ENCODE data around the gene OR4D1.

Gene OR4D1

DNA sequence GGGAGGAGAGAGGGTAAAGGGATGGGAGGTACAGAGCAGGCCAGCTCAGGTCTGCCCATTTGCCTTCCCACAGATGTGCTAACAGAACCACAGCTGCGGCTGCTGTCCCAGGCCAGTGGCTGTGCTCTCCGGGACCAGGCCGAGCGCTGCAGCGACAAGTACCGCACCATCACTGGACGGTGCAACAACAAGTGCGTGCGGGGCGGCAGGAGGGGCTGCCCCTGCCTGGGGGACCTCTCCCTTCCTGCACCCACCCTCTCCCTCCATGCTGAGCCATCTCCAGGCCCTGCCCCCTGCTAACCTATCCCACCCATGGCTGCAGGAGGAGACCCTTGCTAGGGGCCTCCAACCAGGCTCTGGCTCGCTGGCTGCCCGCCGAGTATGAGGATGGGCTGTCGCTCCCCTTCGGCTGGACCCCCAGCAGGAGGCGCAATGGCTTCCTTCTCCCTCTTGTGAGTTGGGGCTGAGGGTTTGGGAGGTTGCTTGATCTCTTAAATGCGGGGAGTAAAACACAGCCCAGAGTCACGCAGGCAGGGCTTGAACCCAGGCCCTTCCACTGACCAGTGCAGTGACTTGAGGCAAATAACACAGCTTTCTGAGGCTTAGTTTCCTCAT lies 45.6 kb downstream of the OR4D1 start:
- DNase-seq (ENCODE audit: low spot score), result no peak

DNA sequence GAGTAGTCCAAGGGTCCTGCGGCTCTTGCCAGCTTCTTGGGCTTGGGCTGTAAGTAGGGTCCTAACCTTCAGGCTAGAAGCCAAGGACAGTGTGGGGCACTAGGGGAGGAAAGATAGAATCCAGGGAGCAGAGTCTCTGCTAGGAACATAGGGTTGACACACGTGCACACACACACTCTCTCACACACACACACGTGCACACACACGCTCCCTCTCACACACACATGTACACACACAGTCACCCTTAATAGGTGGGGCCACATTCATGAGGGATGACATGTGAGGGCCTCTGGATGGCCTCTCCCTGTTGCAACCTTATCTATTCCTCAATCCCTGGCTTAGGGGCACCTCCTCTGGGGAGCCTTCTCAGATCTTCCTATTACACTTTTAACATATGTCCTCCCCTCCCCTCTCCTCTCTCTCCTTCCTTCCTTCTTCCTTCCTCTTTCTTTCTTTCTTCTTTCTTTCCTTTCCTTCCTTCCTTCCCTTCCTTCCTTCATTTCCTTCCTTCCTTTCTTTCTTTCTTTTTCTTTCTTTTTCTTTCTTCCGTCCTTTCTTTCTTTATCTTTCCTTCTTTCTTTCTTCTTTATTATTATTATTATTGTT lies 47.4 kb downstream of the OR4D1 start:
- no peak for DNase-seq (ENCODE audit: low spot score)

DNA sequence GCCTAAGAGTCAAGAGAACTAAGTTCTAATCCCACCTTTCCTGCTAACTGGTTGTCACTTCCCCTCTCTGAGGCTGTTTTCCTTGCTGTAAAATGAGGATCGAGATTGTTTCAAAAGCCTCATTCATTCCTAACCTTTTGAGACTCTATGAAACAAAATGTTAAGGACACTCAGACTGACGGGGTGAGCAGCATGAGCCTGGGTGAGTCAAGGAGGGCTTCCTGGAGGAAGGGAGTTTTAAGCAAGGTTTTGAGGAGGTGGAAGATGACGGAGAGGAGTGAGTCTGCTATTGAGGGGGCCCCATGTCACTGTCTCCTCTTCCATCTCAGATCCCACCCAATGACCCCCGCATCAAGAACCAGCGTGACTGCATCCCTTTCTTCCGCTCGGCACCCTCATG lies 48.4 kb downstream of the OR4D1 start:
- DNase-seq (ENCODE audit: low spot score), result no peak

DNA sequence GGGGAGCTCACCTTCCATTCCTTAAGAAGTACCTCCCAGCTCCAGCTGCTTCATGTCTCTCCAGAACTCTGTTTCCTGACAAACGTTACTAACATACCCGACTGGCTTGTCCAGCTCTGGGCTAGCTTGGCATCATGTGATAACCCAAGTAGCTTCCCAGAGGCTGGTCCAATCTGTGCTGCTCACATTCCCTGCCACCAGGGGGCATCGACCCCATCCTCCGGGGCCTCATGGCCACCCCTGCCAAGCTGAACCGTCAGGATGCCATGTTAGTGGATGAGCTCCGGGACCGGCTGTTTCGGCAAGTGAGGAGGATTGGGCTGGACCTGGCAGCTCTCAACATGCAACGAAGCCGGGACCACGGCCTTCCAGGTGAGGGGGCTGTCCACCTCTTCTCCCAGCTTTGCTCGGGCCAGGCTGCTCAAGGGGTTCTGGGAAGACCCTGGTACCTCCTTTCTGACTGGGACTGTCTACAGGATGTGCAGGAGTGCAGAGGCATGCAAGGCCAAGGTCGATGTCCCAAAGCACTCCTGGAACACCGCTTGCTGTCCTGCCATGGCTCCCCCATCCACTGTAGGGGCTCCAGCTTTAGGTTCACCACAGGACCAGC lies 51.9 kb downstream of the OR4D1 start:
- DNase-seq (ENCODE audit: low spot score), result peak; percentile 56

DNA sequence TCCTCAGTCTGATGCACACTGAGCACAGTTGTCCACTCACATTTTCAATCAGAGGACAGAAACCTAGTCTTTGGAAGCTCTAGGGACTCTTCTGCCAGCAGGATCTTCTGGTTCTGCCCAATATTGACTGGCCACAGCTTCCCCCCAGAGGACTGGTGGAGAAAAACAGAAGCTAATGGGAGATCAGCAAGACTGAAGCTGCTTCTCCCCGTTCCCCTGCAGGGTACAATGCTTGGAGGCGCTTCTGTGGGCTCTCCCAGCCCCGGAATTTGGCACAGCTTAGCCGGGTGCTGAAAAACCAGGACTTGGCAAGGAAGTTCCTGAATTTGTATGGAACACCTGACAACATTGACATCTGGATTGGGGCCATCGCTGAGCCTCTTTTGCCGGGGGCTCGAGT lies 54.7 kb downstream of the OR4D1 start:
- no peak for DNase-seq (ENCODE audit: low spot score)

DNA sequence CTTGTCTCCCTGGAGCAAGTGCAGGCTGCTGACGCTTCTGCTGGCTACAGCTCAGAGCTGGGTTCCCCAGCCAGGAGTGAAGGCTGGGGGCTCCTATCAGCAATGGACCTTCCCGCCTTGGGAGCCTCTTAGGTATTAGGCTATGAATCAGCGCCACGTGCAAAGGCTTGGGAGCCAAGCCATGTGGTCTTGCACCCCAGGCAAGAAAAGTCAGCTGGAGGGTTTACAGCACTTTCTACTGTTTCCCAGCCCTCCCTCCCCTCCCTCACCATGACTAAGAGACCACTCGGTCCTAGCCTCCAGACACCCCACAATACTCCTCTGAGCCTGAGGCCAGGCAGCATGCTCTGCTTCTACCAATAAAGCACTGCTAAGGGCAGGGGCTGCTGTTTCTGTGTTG lies 56.6 kb downstream of the OR4D1 start:
- no peak for DNase-seq (ENCODE audit: low spot score)

DNA sequence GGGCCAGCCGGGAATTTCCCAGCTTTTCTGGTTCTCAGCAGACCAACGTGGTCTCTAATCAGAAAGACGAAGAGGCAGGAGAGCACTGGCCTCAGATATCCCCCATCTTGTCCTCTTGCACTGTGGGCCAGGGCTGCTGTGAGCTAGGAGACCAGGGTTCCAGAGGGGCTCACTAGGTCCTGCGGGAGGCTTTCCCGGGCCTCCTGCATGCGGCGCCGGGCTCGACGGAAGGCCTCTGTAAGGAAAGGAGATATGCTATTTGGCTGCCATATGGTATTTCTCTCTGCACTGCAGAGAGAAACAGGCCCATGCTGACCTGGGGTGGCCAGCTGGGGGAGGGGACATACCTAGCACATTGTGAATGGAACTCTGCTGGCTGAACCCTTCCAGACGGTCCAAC lies 57.8 kb downstream of the OR4D1 start:
- DNase-seq (ENCODE audit: low spot score), result no peak

DNA sequence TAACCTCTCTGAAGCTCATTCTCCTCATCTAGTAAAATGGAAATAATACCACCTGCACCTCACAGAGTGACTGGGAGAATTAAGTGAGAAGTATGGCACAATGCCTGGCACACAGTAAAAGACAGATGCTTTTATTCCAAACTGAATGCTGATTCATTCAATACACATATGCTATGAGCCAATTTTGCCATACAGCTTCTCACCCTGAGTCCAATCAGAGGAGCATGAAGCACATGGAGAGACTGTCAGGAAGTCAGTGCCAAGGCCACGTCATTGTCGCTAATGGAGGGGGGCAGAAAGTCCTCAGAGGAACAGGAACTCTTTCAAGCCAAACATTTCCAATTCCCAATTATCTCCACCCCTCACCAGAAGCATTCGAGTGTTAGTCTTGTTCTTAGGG lies 59.3 kb downstream of the OR4D1 start:
- DNase-seq (ENCODE audit: low spot score), result no peak

DNA sequence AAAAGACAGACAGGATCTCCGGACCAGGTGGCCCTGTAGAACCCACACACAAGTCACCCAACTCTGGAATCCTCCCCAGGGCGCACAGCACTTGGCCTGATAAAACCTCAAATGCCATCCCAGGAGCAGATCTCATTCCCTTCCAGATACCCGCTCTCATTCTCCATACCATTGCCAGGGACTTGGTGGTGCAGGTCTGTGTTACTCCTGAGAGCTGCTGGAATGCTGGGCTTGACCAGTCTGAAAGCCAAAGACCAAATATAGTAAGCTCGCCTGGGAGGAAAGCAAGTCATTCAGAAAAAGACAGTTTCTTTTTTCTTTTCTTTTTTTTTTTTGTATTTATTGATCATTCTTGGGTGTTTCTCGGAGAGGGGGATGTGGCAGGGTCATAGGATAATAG lies 60.2 kb downstream of the OR4D1 start:
- no peak for DNase-seq (ENCODE audit: low spot score)

All from RKO (cell line).